GM23248 (cell line): ENCODE data around the gene PSMC3IP. TPM values are rescaled to one million over a fixed set of nuclear protein-coding genes. Genes with fewer than 3 reads are reported as not detected.

Experiments used
- DNase-seq: peaks from one replicate; pipeline ENCODE4 v3.0.0-alpha.2; 2015
- H2AFZ ChIP-seq: fragments of 200-600 bp; sonication (generic); 2 replicates; pipeline ENCODE4 v1.6.1; 2016; ENCODE audit warnings: antibody characterized with exemption
- H3F3A ChIP-seq: fragments of 200-600 bp; sonication (generic); 2 replicates; pipeline ENCODE4 v1.6.1; 2016; ENCODE audit warnings: mild to moderate bottlenecking, antibody characterized with exemption, mixed run types; ENCODE audit not compliant: insufficient read depth
- H3K27ac ChIP-seq: fragments of 200-600 bp; sonication (generic); 2 replicates; pipeline ENCODE4 v1.5.1; 2016; ENCODE audit warnings: mild to moderate bottlenecking
- H3K27me3 ChIP-seq: fragments of 200-600 bp; sonication (generic); replicated peaks from 2 replicates; pipeline ENCODE4 v1.6.1; 2016; ENCODE audit warnings: mild to moderate bottlenecking; ENCODE audit not compliant: insufficient read depth
- H3K36me3 ChIP-seq: fragments of 200-600 bp; sonication (generic); 2 replicates; pipeline ENCODE4 v1.6.1; 2016; ENCODE audit warnings: low read depth, mild to moderate bottlenecking
- H3K4me1 ChIP-seq: fragments of 200-600 bp; sonication (generic); 2 replicates; pipeline ENCODE4 v1.6.1; 2016; ENCODE audit warnings: mild to moderate bottlenecking; ENCODE audit not compliant: insufficient read depth
- H3K4me2 ChIP-seq: fragments of 200-600 bp; sonication (generic); one replicate; pipeline ENCODE4 v1.6.1; 2016; ENCODE audit warnings: mild to moderate bottlenecking; ENCODE audit not compliant: unreplicated experiment
- H3K4me3 ChIP-seq: fragments of 200-600 bp; sonication (generic); 2 replicates; pipeline ENCODE4 v1.5.1; 2016; ENCODE audit warnings: mild to moderate bottlenecking
- H3K79me2 ChIP-seq: fragments of 200-600 bp; sonication (generic); 2 replicates; pipeline ENCODE4 v1.6.1; 2016; ENCODE audit warnings: mild to moderate bottlenecking; ENCODE audit not compliant: insufficient read depth
- H3K9ac ChIP-seq: fragments of 200-600 bp; sonication (generic); 2 replicates; pipeline ENCODE4 v1.6.1; 2016; ENCODE audit warnings: mild to moderate bottlenecking
- H3K9me2 ChIP-seq: fragments of 200-600 bp; sonication (generic); 2 replicates; pipeline ENCODE4 v1.6.1; 2016; ENCODE audit warnings: mixed run types, mild to moderate bottlenecking, moderate library complexity; ENCODE audit not compliant: insufficient read depth
- H3K9me3 ChIP-seq: fragments of 200-600 bp; sonication (generic); one replicate; pipeline ENCODE4 v1.6.1; 2017; ENCODE audit warnings: low read depth
- H4K20me1 ChIP-seq: fragments of 200-600 bp; sonication (generic); 2 replicates; pipeline ENCODE4 v1.6.0; 2016; ENCODE audit not compliant: insufficient read depth
- EZH2 ChIP-seq: fragments of 200-600 bp; sonication (generic); IDR thresholded peaks from 2 replicates; pipeline ENCODE4 v1.6.1; 2018; ENCODE audit warnings: antibody characterized with exemption, mild to moderate bottlenecking; ENCODE audit not compliant: insufficient read depth, poor library complexity, severe bottlenecking
- EZH2phosphoT487 ChIP-seq: fragments of 200-600 bp; sonication (generic); IDR thresholded peaks from 2 replicates; pipeline ENCODE4 v1.6.1; 2018; ENCODE audit warnings: antibody characterized with exemption, moderate library complexity, mild to moderate bottlenecking, low read depth; ENCODE audit not compliant: insufficient read depth
- WGBS, 2 experiments: methylation state at CpG; one replicate each; pipeline ENCODE4 v1.1.6; 2015 to 2017; ENCODE audit warnings: low lambda C conversion rate in 2 of 2, low coverage in 1 of 2; ENCODE audit errors: missing lambda C conversion rate in 2 of 2; 5-methylcytosine and 5-hydroxymethylcytosine counted together
- in situ Hi-C: fragments of 300-500 bp; cut with MboI; formaldehyde crosslinking; loops from 2 replicates; pipeline ENCODE4 v1.15.0; 2020
- polyA plus RNA-seq: library from polyadenylated mRNA; unstranded; fragments of >200 nt; fragmentation: Nextera tagmentation; extraction: Ambion mirVana; gene quantifications from 2 replicates; pipeline ENCODE4 v1.2.1, GENCODE V29; 2016
- total RNA-seq: library from RNA; depleted of rRNA; stranded (reverse); fragments of >200 nt; shearing (Covaris generic); gene quantifications from 2 replicates; pipeline ENCODE4 v1.2.3, GENCODE V29; 2014; rRNA removed

Gene PSMC3IP
- total and polyA plus RNA-seq, 2 experiments from 2014 or later = 8.9 to 12.0 TPM

GRCh38 chr17:42529061-42529460 lies 48.5 kb downstream of the PSMC3IP start:
- no peak overlapping the region for H3K4me2 ChIP-seq
- WGBS, 2 experiments = 84% methylated on average over 3 of the region's 3 CpGs
- in situ Hi-C loops = loop anchor here (10.0 kb wide), 1 partner anchor 204 kb away; no protein-coding TSS in a partner anchor
- H3F3A ChIP-seq = peaks cover 32% of the 10 kb centered on the region
- no peaks in the 10 kb centered on the region for H3K27me3 ChIP-seq
- no peak overlapping the region for H3K4me3 ChIP-seq
- no peaks in the 10 kb centered on the region for H4K20me1 ChIP-seq
- no peaks in the 10 kb centered on the region for H3K79me2 ChIP-seq
- H3K9me3 ChIP-seq = no peaks in the 10 kb centered on the region
- peaks cover 30% of the 10 kb centered on the region for H3K4me1 ChIP-seq
- H3K9me2 ChIP-seq = no peaks in the 10 kb centered on the region
- no peak overlapping the region for H2AFZ ChIP-seq
- H3K36me3 ChIP-seq = no peaks in the 10 kb centered on the region
- no peak overlapping the region for H3K27ac ChIP-seq
- no peak overlapping the region for H3K9ac ChIP-seq
- DNase-seq = no peak
- TF ChIP-seq EZH2 (no peak), EZH2phosphoT487 (no peak)

- in situ Hi-C loops = loop anchor here (10.0 kb wide), 1 partner anchor 203 kb away; no protein-coding TSS in a partner anchor
- H4K20me1 ChIP-seq = no peaks in the 10 kb centered on the region
These were observed 49.6 kb downstream of the PSMC3IP start for GRCh38 chr17:42527932-42528331.

GRCh38 chr17:42526031-42526444 lies 51.5 kb downstream of the PSMC3IP start:
- no peak overlapping the region for H2AFZ ChIP-seq
- H4K20me1 ChIP-seq = no peaks in the 10 kb centered on the region
- in situ Hi-C loops = loop anchor here (10.0 kb wide), 1 partner anchor 201 kb away; no protein-coding TSS in a partner anchor
- H3K36me3 ChIP-seq = no peaks in the 10 kb centered on the region
- WGBS, 2 experiments = 87 to 92% methylated on average over 6 of the region's 6 CpGs
- H3F3A ChIP-seq = peaks cover 47% of the 10 kb centered on the region
- no peaks in the 10 kb centered on the region for H3K79me2 ChIP-seq
- no peak overlapping the region for H3K4me3 ChIP-seq
- no peak overlapping the region for H3K9ac ChIP-seq
- H3K27me3 ChIP-seq = no peaks in the 10 kb centered on the region
- peak; percentile 66 for DNase-seq
- no peaks in the 10 kb centered on the region for H3K9me3 ChIP-seq
- H3K9me2 ChIP-seq = no peaks in the 10 kb centered on the region
- TF ChIP-seq EZH2 (no peak), EZH2phosphoT487 (no peak)
- H3K4me1 ChIP-seq = peaks cover 54% of the 10 kb centered on the region
- H3K27ac ChIP-seq = peak overlapping the region; percentile 48
- no peak overlapping the region for H3K4me2 ChIP-seq

More at GRCh38 chr17:42527932-42528331, 49.6 kb downstream of the PSMC3IP start:
- Histone ChIP-seq H3K27ac (no peak overlapping the region), H3K4me2 (no peak overlapping the region), H3K9me3 (no peaks in the 10 kb centered on the region), H3K4me3 (no peak overlapping the region), H3F3A (peaks cover 36% of the 10 kb centered on the region), H3K9ac (no peak overlapping the region), H2AFZ (no peak overlapping the region), H3K4me1 (peaks cover 35% of the 10 kb centered on the region), H3K36me3 (no peaks in the 10 kb centered on the region), H3K27me3 (no peaks in the 10 kb centered on the region), H3K9me2 (no peaks in the 10 kb centered on the region), H3K79me2 (no peaks in the 10 kb centered on the region)
- no peak for DNase-seq
- WGBS, 2 experiments = 93 to 94% methylated on average over 6 of the region's 6 CpGs
- TF ChIP-seq EZH2 (no peak), EZH2phosphoT487 (no peak)

- TF ChIP-seq EZH2 = no peak
- TF ChIP-seq EZH2phosphoT487 = no peak
- peaks cover 54% of the 10 kb centered on the region for H3F3A ChIP-seq
- no peak overlapping the region for H2AFZ ChIP-seq
- peak overlapping the region; percentile 19 for H3K4me2 ChIP-seq
- H3K36me3 ChIP-seq = no peaks in the 10 kb centered on the region
- no peaks in the 10 kb centered on the region for H3K79me2 ChIP-seq
- in situ Hi-C loops = loop anchor here (10.0 kb wide), 1 partner anchor 200 kb away; no protein-coding TSS in a partner anchor
- H4K20me1 ChIP-seq = no peaks in the 10 kb centered on the region
- no peak overlapping the region for H3K4me3 ChIP-seq
- no peaks in the 10 kb centered on the region for H3K9me3 ChIP-seq
- peaks cover 62% of the 10 kb centered on the region for H3K4me1 ChIP-seq
- no peaks in the 10 kb centered on the region for H3K27me3 ChIP-seq
- H3K9me2 ChIP-seq = no peaks in the 10 kb centered on the region
- WGBS, 2 experiments = 11% methylated on average over 2 of the region's 2 CpGs
- peak overlapping the region; percentile 48 for H3K27ac ChIP-seq
- H3K9ac ChIP-seq = no peak overlapping the region
- peak; percentile 74 for DNase-seq
These were observed 52.3 kb downstream of the PSMC3IP start for GRCh38 chr17:42525221-42525620.

GRCh38 chr17:42522798-42523278 lies 54.7 kb downstream of the PSMC3IP start:
- H3K27me3 ChIP-seq = no peaks in the 10 kb centered on the region
- no peak overlapping the region for H3K9ac ChIP-seq
- no peaks in the 10 kb centered on the region for H3K9me3 ChIP-seq
- H3F3A ChIP-seq = peaks cover 73% of the 10 kb centered on the region
- no peak for TF ChIP-seq EZH2
- TF ChIP-seq EZH2phosphoT487 = no peak
- no peak overlapping the region for H3K4me3 ChIP-seq
- H3K4me1 ChIP-seq = peaks cover 83% of the 10 kb centered on the region
- no peaks in the 10 kb centered on the region for H3K79me2 ChIP-seq
- H3K9me2 ChIP-seq = no peaks in the 10 kb centered on the region
- H3K27ac ChIP-seq = peak overlapping the region; percentile 99; the same call in 1 of the 2 replicates
- 92 to 93% methylated on average over 8 of the region's 8 CpGs for WGBS, 2 experiments
- no peak overlapping the region for H3K4me2 ChIP-seq
- no peak overlapping the region for H2AFZ ChIP-seq
- H4K20me1 ChIP-seq = no peaks in the 10 kb centered on the region
- DNase-seq = no peak
- no peaks in the 10 kb centered on the region for H3K36me3 ChIP-seq
- in situ Hi-C loops = loop anchor here (10.0 kb wide), 1 partner anchor 198 kb away; no protein-coding TSS in a partner anchor

Other genes starting within 250 kb of the PSMC3IP start
- 79.4 and 84.1 TPM in 2 replicates for gene STAT3, start 189.3 kb downstream of the PSMC3IP start, total RNA-seq
- gene STAT3, start 189.3 kb downstream of the PSMC3IP start, polyA plus RNA-seq = 112 and 115 TPM in 2 replicates
- 1,074 and 1,102 TPM in 2 replicates for gene CAVIN1, start 154.5 kb downstream of the PSMC3IP start, total RNA-seq
- gene CAVIN1, start 154.5 kb downstream of the PSMC3IP start, polyA plus RNA-seq = 666 and 686 TPM in 2 replicates
- 15.3 and 16.3 TPM in 2 replicates for gene ATP6V0A1, start 118.9 kb downstream of the PSMC3IP start, total RNA-seq
- 21.6 and 26.0 TPM in 2 replicates for gene ATP6V0A1, start 118.9 kb downstream of the PSMC3IP start, polyA plus RNA-seq
- gene NAGLU, start 41.5 kb downstream of the PSMC3IP start, total RNA-seq = 68.1 and 83.1 TPM in 2 replicates
- 36.8 and 39.4 TPM in 2 replicates for gene NAGLU, start 41.5 kb downstream of the PSMC3IP start, polyA plus RNA-seq
- gene HSD17B1, start 24.8 kb downstream of the PSMC3IP start, total RNA-seq = 0.76 and 2.3 TPM in 2 replicates
- 2.6 and 3.0 TPM in 2 replicates for gene HSD17B1, start 24.8 kb downstream of the PSMC3IP start, polyA plus RNA-seq
- gene COASY, start 15.6 kb downstream of the PSMC3IP start, total RNA-seq = 19.2 and 22.7 TPM in 2 replicates
- gene COASY, start 15.6 kb downstream of the PSMC3IP start, polyA plus RNA-seq = 50.1 and 56.9 TPM in 2 replicates
- 29.3 and 30.8 TPM in 2 replicates for gene MLX, start 10.6 kb downstream of the PSMC3IP start, total RNA-seq
- gene MLX, start 10.6 kb downstream of the PSMC3IP start, polyA plus RNA-seq = 37.0 and 39.3 TPM in 2 replicates
- gene RETREG3, start 31.6 kb upstream of the PSMC3IP start, total RNA-seq = 54.8 and 66.7 TPM in 2 replicates
- 36.3 and 38.0 TPM in 2 replicates for gene RETREG3, start 31.6 kb upstream of the PSMC3IP start, polyA plus RNA-seq
- gene TUBG1, start 32.0 kb upstream of the PSMC3IP start, total RNA-seq = 42.5 and 53.0 TPM in 2 replicates
- gene TUBG1, start 32.0 kb upstream of the PSMC3IP start, polyA plus RNA-seq = 91.4 and 95.3 TPM in 2 replicates
- gene TUBG2, start 81.6 kb upstream of the PSMC3IP start, total RNA-seq = 12.1 and 14.4 TPM in 2 replicates
- 29.8 and 30.9 TPM in 2 replicates for gene TUBG2, start 81.6 kb upstream of the PSMC3IP start, polyA plus RNA-seq
- gene PLEKHH3, start 99.3 kb upstream of the PSMC3IP start, total RNA-seq = 19.0 and 32.2 TPM in 2 replicates
- gene PLEKHH3, start 99.3 kb upstream of the PSMC3IP start, polyA plus RNA-seq = 6.4 and 7.5 TPM in 2 replicates
- gene CCR10, start 104.1 kb upstream of the PSMC3IP start, total RNA-seq = 1.1 and 3.5 TPM in 2 replicates
- gene CCR10, start 104.1 kb upstream of the PSMC3IP start, polyA plus RNA-seq = 1.6 and 2.5 TPM in 2 replicates
- gene CNTNAP1, start 104.8 kb upstream of the PSMC3IP start, total RNA-seq = 23.3 and 24.5 TPM in 2 replicates
- gene CNTNAP1, start 104.8 kb upstream of the PSMC3IP start, polyA plus RNA-seq = 3.2 and 3.6 TPM in 2 replicates
- gene EZH1, start 167.3 kb upstream of the PSMC3IP start, total RNA-seq = 22.4 and 22.5 TPM in 2 replicates
- gene EZH1, start 167.3 kb upstream of the PSMC3IP start, polyA plus RNA-seq = 19.9 and 22.8 TPM in 2 replicates
- 3.7 TPM in 1 of 2 replicates, not detected in the other for gene RAMP2, start 183.5 kb upstream of the PSMC3IP start, total RNA-seq
- 2.3 and 2.4 TPM in 2 replicates for gene RAMP2, start 183.5 kb upstream of the PSMC3IP start, polyA plus RNA-seq
- gene VPS25, start 195.7 kb upstream of the PSMC3IP start, total RNA-seq = 93.0 and 96.0 TPM in 2 replicates
- gene VPS25, start 195.7 kb upstream of the PSMC3IP start, polyA plus RNA-seq = 103 TPM in 2 replicates
- gene WNK4, start 202.9 kb upstream of the PSMC3IP start, total RNA-seq = 3.0 and 3.4 TPM in 2 replicates
- 11.4 and 12.6 TPM in 2 replicates for gene WNK4, start 202.9 kb upstream of the PSMC3IP start, polyA plus RNA-seq
- 39.1 and 48.0 TPM in 2 replicates for gene COA3, start 221.0 kb upstream of the PSMC3IP start, total RNA-seq
- gene COA3, start 221.0 kb upstream of the PSMC3IP start, polyA plus RNA-seq = 125 TPM in 2 replicates
- not detected in 2 replicates for gene CNTD1, start 221.1 kb upstream of the PSMC3IP start, total RNA-seq
- gene CNTD1, start 221.1 kb upstream of the PSMC3IP start, polyA plus RNA-seq = 0.14 and 0.71 TPM in 2 replicates
- gene BECN1, start 246.6 kb upstream of the PSMC3IP start, total RNA-seq = 134 and 191 TPM in 2 replicates
- 105 and 117 TPM in 2 replicates for gene BECN1, start 246.6 kb upstream of the PSMC3IP start, polyA plus RNA-seq